Upper lobe of left lung (tissue), 4 donors: ENCODE measurements around the gene RHOB.

Experiments
- CTCF ChIP-seq, 6 experiments: fragments of 450-650 bp in 4 of 6; fragments of 200-600 bp in 2 of 6; sonication (generic) in 2 of 6; IDR thresholded peaks; one replicate each; pipeline ENCODE4 v1.5.1; 2016 to 2019; ENCODE audit warnings: antibody characterized with exemption in 6 of 6
- EP300 ChIP-seq, 4 donors: sonication (generic); formaldehyde crosslinking; IDR thresholded peaks; one replicate each; pipeline ENCODE4 v1.5.1; 2017; ENCODE audit warnings: antibody characterized with exemption in 4 of 4, control low read depth in 2 of 4
- POLR2A ChIP-seq, 4 donors: fragments of 450-650 bp; IDR thresholded peaks; one replicate each; pipeline ENCODE4 v1.5.1; 2016 to 2017; ENCODE audit warnings: antibody characterized with exemption in 4 of 4, mild to moderate bottlenecking in 2 of 4

GRCh38 chr2:20422402-20423271 is 24.2 kb upstream of the RHOB start:
- TF ChIP-seq CTCF (IDR thresholded peaks at IDR 0.05) (peak in 1 of 6 experiments; percentile 18), POLR2A (IDR thresholded peaks at IDR 0.05) (no peak), EP300 (IDR thresholded peaks at IDR 0.05) (no peak)
